ENCODE results near the gene SLC35E2B.
"Not testable (repeated sequence)": the region's sequence is repeated elsewhere in the genome, so short reads cannot be mapped to it uniquely, and the experiment has no call there.

The SLC35E2B gene

GRCh38 chr1:1692714-1693647 is at the start of gene SLC35E2B:
TSS of gene SLC35E2B (minus strand) at chr1:1692795. CDS start at chr1:1676699, 16,096 bp downstream.
- DNase-seq (ENCODE audit: low read depth), result peak; percentile 51

GRCh38 chr1:1741013-1741412 is 48.4 kb upstream of the SLC35E2B start:
- peak; percentile 98 for DNase-seq (ENCODE audit: low read depth)

- not testable (repeated sequence) for DNase-seq (ENCODE audit: low read depth)
These were observed 46.3 kb upstream of the SLC35E2B start for GRCh38 chr1:1738799-1739337.

GRCh38 chr1:1737675-1738590 is 45.3 kb upstream of the SLC35E2B start:
- DNase-seq (ENCODE audit: low read depth), result not testable (repeated sequence)

GRCh38 chr1:1732381-1732780 is 39.8 kb upstream of the SLC35E2B start:
- DNase-seq (ENCODE audit: low read depth), result no peak

- DNase-seq (ENCODE audit: low read depth), result no peak
These were observed 38.3 kb upstream of the SLC35E2B start for GRCh38 chr1:1730870-1731269.

- not testable (repeated sequence) for DNase-seq (ENCODE audit: low read depth)
These were observed 37.6 kb upstream of the SLC35E2B start for GRCh38 chr1:1730230-1730629.

GRCh38 chr1:1729116-1729816 is 36.7 kb upstream of the SLC35E2B start:
- DNase-seq (ENCODE audit: low read depth), result not testable (repeated sequence)

- DNase-seq (ENCODE audit: low read depth), result peak; percentile 71
These were observed 35.9 kb upstream of the SLC35E2B start for GRCh38 chr1:1728308-1729005.

GRCh38 chr1:1727131-1727651 is 34.6 kb upstream of the SLC35E2B start:
- not testable (repeated sequence) for DNase-seq (ENCODE audit: low read depth)

GRCh38 chr1:1726088-1726487 is 33.5 kb upstream of the SLC35E2B start:
- not testable (repeated sequence) for DNase-seq (ENCODE audit: low read depth)

- peak; percentile 100 for DNase-seq (ENCODE audit: low read depth)
These were observed 31.7 kb upstream of the SLC35E2B start, which contains the start of gene CDK11A for GRCh38 chr1:1724035-1724864. TSS of gene CDK11A (minus strand) at chr1:1724357. CDS start at chr1:1722818, 1,539 bp downstream.

GRCh38 chr1:1721201-1721600 is 28.6 kb upstream of the SLC35E2B start:
- no peak for DNase-seq (ENCODE audit: low read depth)

GRCh38 chr1:1715109-1715883 is 22.7 kb upstream of the SLC35E2B start:
- not testable (repeated sequence) for DNase-seq (ENCODE audit: low read depth)

GRCh38 chr1:1707897-1708296 is 15.3 kb upstream of the SLC35E2B start:
- not testable (repeated sequence) for DNase-seq (ENCODE audit: low read depth)

- not testable (repeated sequence) for DNase-seq (ENCODE audit: low read depth)
These were observed 14.6 kb upstream of the SLC35E2B start for GRCh38 chr1:1707241-1707640.

GRCh38 chr1:1705623-1706022 is 13.0 kb upstream of the SLC35E2B start:
- DNase-seq (ENCODE audit: low read depth), result not testable (repeated sequence)

GRCh38 chr1:1704284-1704957 is 11.8 kb upstream of the SLC35E2B start:
- DNase-seq (ENCODE audit: low read depth), result not testable (repeated sequence)
